Esophagus (tissue), 2 donors: ENCODE results near the gene ZFYVE1. TPM values are rescaled to one million over a fixed set of nuclear protein-coding genes. Genes with fewer than 3 reads are reported as not detected.
A peak's percentile ranks its signal among the peaks of the same experiment; 100 is the strongest.

Source experiments
- H3K27ac ChIP-seq, 2 donors: one replicate each; pipeline ENCODE4 v1.5.1; 2013; ENCODE audit warnings: low read depth in 2 of 2, mild to moderate bottlenecking in 2 of 2, inconsistent platforms in 1 of 2, low read length in 1 of 2, moderate library complexity in 1 of 2
- H3K27me3 ChIP-seq, 2 donors: one replicate each; pipeline ENCODE4 v1.6.1; 2013; ENCODE audit warnings: low read length in 2 of 2, control low read depth in 1 of 2, mild to moderate bottlenecking in 1 of 2; ENCODE audit not compliant: insufficient read depth in 2 of 2, control insufficient read depth in 1 of 2
- H3K36me3 ChIP-seq, 2 donors: one replicate each; pipeline ENCODE4 v1.6.1; 2013; ENCODE audit warnings: low read length in 1 of 2; ENCODE audit not compliant: control insufficient read depth in 2 of 2, insufficient read depth in 2 of 2
- H3K4me1 ChIP-seq, 2 donors: one replicate each; pipeline ENCODE4 v1.6.1; 2013; ENCODE audit warnings: low read length in 1 of 2; ENCODE audit not compliant: control insufficient read depth in 2 of 2, insufficient read depth in 2 of 2
- H3K4me3 ChIP-seq, 2 donors: one replicate each; pipeline ENCODE4 v1.5.1; 2013; ENCODE audit warnings: low read length in 2 of 2, mild to moderate bottlenecking in 2 of 2, low read depth in 1 of 2, moderate library complexity in 1 of 2
- H3K9me3 ChIP-seq, 2 donors: one replicate each; pipeline ENCODE4 v1.6.1; 2013; ENCODE audit warnings: mild to moderate bottlenecking in 2 of 2, low read depth in 1 of 2, low read length in 1 of 2, moderate library complexity in 1 of 2; ENCODE audit not compliant: control insufficient read depth in 2 of 2, insufficient read depth in 1 of 2
- WGBS, 2 donors: extraction: QIAGEN DNeasy Blood & Tissue Kit; methylation state at CpG; one replicate each; pipeline ENCODE4 v1.1.7; 2013; 5-methylcytosine and 5-hydroxymethylcytosine counted together
- polyA plus RNA-seq, 2 donors: library from polyadenylated mRNA; stranded (reverse); fragments of 200-250 nt; gene quantifications; one replicate each; pipeline ENCODE4 v1.2.3, GENCODE V29; 2013
- donor health status: healthy with polysubstance abuse.
- donor health status: Bipolar disorder and iron deficiency.

The ZFYVE1 gene, protein sequence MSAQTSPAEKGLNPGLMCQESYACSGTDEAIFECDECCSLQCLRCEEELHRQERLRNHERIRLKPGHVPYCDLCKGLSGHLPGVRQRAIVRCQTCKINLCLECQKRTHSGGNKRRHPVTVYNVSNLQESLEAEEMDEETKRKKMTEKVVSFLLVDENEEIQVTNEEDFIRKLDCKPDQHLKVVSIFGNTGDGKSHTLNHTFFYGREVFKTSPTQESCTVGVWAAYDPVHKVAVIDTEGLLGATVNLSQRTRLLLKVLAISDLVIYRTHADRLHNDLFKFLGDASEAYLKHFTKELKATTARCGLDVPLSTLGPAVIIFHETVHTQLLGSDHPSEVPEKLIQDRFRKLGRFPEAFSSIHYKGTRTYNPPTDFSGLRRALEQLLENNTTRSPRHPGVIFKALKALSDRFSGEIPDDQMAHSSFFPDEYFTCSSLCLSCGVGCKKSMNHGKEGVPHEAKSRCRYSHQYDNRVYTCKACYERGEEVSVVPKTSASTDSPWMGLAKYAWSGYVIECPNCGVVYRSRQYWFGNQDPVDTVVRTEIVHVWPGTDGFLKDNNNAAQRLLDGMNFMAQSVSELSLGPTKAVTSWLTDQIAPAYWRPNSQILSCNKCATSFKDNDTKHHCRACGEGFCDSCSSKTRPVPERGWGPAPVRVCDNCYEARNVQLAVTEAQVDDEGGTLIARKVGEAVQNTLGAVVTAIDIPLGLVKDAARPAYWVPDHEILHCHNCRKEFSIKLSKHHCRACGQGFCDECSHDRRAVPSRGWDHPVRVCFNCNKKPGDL
- 1 to 10 TPM; 8.2 to 9.5 TPM for polyA plus RNA-seq

DNA sequence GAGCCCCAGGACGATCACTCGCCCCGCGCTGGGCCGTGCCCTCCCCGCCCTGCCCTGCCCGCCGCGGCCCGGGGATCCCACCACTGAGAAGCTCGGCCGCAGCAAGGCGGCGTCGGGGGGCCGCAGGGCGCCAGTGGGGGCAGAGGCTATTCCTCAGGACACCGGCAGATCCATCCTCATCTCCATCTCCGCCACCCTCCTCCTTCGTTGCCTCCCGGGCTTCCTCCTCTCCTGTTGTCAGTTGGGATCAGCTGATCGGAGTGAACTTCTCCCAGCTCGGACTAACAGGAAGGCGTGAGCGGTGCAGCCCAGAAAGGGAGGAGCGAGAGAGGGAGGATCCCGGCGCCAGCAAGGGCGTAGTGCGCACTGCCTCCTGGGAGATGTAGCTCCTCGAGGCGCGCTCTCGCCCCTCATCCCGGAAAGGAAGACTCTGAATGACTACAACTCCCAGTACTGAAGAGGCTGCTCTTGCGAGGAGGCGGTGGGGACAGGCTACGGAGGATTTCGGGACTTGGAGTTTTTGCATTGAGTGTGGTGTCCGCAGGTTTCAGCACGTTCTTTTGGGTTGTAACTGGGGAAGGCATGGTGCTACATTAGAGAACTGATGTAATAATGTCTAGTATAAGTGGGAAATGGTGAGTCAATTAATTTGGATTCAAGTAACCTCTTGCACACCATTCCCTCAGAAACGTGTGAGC, at the start of gene ZFYVE1:
ZFYVE1 (minus strand) TSS at position 262 of the 698 bp plus-strand sequence. CDS start 2,598 bp downstream, outside the sequence.
- no peaks in the 10 kb centered on the region for H3K9me3 ChIP-seq
- H3K27ac ChIP-seq: peak within 1 kb of the TSS; percentile 93 to 94
- peaks cover 0 to 1% of the 10 kb centered on the region in 2 donors for H3K4me1 ChIP-seq
- H3K4me3 ChIP-seq: peak within 1 kb of the TSS; percentile 76 to 89
- peaks cover 2 to 5% of the 10 kb centered on the region in 2 donors for H3K36me3 ChIP-seq
- H3K27me3 ChIP-seq: no peaks in the 10 kb centered on the region
- WGBS, 2 donors: 0 to 1% methylated on average over 32 to 39 of the region's 42 CpGs

- H3K27me3 ChIP-seq: no peaks in the 10 kb centered on the region
- no peak overlapping the region for H3K27ac ChIP-seq
- 91 to 94% methylated on average over 4 of the region's 4 CpGs for WGBS, 2 donors
- no peaks in the 10 kb centered on the region for H3K9me3 ChIP-seq
- H3K4me1 ChIP-seq: peaks cover 0 to 3% of the 10 kb centered on the region in 2 donors
- peaks cover 0 to 3% of the 10 kb centered on the region in 2 donors for H3K36me3 ChIP-seq
- no peak overlapping the region for H3K4me3 ChIP-seq
Observed at GRCh38 chr14:73069585-73069984, 42.7 kb upstream of the ZFYVE1 start.

GRCh38 chr14:73058922-73059673, 32.2 kb upstream of the ZFYVE1 start:
- Histone ChIP-seq H3K4me3 (peak overlapping the region; percentile 95 to 96), H3K27me3 (no peaks in the 10 kb centered on the region), H3K36me3 (no peaks in the 10 kb centered on the region), H3K4me1 (no peaks in the 10 kb centered on the region), H3K9me3 (no peaks in the 10 kb centered on the region), H3K27ac (peak overlapping the region; percentile 94 to 97)
- 0 to 1% methylated on average over 22 to 27 of the region's 27 CpGs for WGBS, 2 donors

GRCh38 chr14:73058224-73058921, 31.5 kb upstream of the ZFYVE1 start, which contains the start of gene RBM25:
RBM25 (plus strand) TSS chr14:73058534; CDS start chr14:73071642, 13,108 bp downstream.
- H3K4me1 ChIP-seq: no peaks in the 10 kb centered on the region
- WGBS, 2 donors: 0% methylated on average over 57 of the region's 57 CpGs

DNA sequence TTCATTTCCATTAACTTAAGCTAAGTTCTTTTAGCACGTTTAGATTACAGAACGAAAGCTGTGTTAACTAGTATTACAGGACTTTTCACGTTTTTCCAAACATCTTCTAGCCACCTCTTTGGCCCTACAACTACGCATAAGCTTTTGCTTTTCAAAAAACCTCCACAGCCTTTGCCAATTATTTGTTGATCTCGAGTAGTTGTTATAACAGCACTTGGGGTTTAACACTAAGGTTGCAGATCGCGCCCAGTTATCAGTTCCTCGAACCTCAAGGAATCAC, 31.0 kb upstream of the ZFYVE1 start:
- 3 to 5% methylated on average over 8 of the region's 8 CpGs for WGBS, 2 donors
- H3K4me3 ChIP-seq: peak overlapping the region; percentile 95 to 96
- no peaks in the 10 kb centered on the region for H3K9me3 ChIP-seq
- H3K27ac ChIP-seq: peak overlapping the region; percentile 92 to 97
- no peaks in the 10 kb centered on the region for H3K27me3 ChIP-seq
- H3K4me1 ChIP-seq: no peaks in the 10 kb centered on the region
- H3K36me3 ChIP-seq: no peaks in the 10 kb centered on the region

More at GRCh38 chr14:73058224-73058921, 31.5 kb upstream of the ZFYVE1 start, which contains the start of gene RBM25:
- H3K4me3 ChIP-seq: peak within 1 kb of the TSS; percentile 95 to 96
- H3K27me3 ChIP-seq: no peaks in the 10 kb centered on the region
- no peaks in the 10 kb centered on the region for H3K36me3 ChIP-seq
- peak within 1 kb of the TSS; percentile 94 to 97 for H3K27ac ChIP-seq
- no peaks in the 10 kb centered on the region for H3K9me3 ChIP-seq

DNA sequence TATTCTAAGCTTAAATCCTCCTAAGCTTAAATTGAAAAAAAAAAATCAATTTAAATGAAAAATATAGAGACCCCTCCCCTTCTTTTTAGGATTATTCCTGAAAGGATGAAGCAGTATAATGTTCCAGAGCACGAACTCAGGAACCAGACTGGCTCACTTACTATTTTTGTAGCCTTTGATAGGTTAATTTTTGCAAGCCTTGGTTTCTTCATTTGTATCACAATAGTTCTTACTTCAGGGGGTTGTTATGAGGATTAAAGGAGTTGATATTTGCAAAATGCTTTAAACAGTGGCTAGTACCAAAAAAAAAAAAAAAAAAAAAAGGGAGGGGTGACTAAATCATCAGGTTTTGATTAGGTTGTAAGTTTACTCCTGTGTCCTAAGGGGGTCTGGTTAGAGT, 28.3 kb upstream of the ZFYVE1 start:
- H3K9me3 ChIP-seq: no peaks in the 10 kb centered on the region
- H3K27ac ChIP-seq: no peak overlapping the region
- 94 to 95% methylated on average over 1 of the region's 1 CpG for WGBS, 2 donors
- H3K4me3 ChIP-seq: no peak overlapping the region
- no peaks in the 10 kb centered on the region for H3K36me3 ChIP-seq
- H3K4me1 ChIP-seq: no peaks in the 10 kb centered on the region
- no peaks in the 10 kb centered on the region for H3K27me3 ChIP-seq

- WGBS, 2 donors: 58 to 62% methylated on average over 4 of the region's 4 CpGs
- no peaks in the 10 kb centered on the region for H3K27me3 ChIP-seq
- no peak overlapping the region for H3K27ac ChIP-seq
Observed at GRCh38 chr14:73049428-73049827, 22.5 kb upstream of the ZFYVE1 start.

GRCh38 chr14:73047808-73048207, 20.9 kb upstream of the ZFYVE1 start:
- Histone ChIP-seq H3K4me1 (no peaks in the 10 kb centered on the region), H3K36me3 (no peaks in the 10 kb centered on the region), H3K9me3 (no peaks in the 10 kb centered on the region), H3K27me3 (no peaks in the 10 kb centered on the region), H3K27ac (no peak overlapping the region), H3K4me3 (no peak overlapping the region)
- 91 to 93% methylated on average over 1 of the region's 1 CpG for WGBS, 2 donors

More at GRCh38 chr14:73049428-73049827, 22.5 kb upstream of the ZFYVE1 start:
- Histone ChIP-seq H3K4me3 (no peak overlapping the region), H3K36me3 (no peaks in the 10 kb centered on the region), H3K9me3 (no peaks in the 10 kb centered on the region), H3K4me1 (no peaks in the 10 kb centered on the region)
